Fibroblast of lung (primary cell): ENCODE data around the gene TPCN2. TPM values are rescaled to one million over a fixed set of nuclear protein-coding genes. Genes with fewer than 3 reads are reported as not detected.

Source experiments
- DNase-seq, 2 donors: peaks; one replicate each; pipeline versions ENCODE4 v3.0.0 to v3.0.0-alpha.2; 2010; ENCODE audit warnings: low read depth in 2 of 2
- H2AFZ ChIP-seq: 2 replicates; pipeline ENCODE4 v1.5.1; 2012; ENCODE audit warnings: low read length, control low read depth, inconsistent platforms
- H3K27ac ChIP-seq: 2 replicates; pipeline ENCODE4 v1.5.1; 2011; ENCODE audit warnings: low read length, control low read depth; ENCODE audit not compliant: insufficient read depth
- H3K27me3 ChIP-seq: 2 replicates; pipeline ENCODE4 v1.5.1; 2011; ENCODE audit warnings: mild to moderate bottlenecking, low read length; ENCODE audit not compliant: control insufficient read depth, insufficient read depth
- H3K36me3 ChIP-seq: 2 replicates; pipeline ENCODE4 v1.5.1; 2011; ENCODE audit warnings: low read length; ENCODE audit not compliant: control insufficient read depth, insufficient read depth
- H3K4me1 ChIP-seq: 2 replicates; pipeline ENCODE4 v1.5.1; 2011; ENCODE audit warnings: low read length; ENCODE audit not compliant: control insufficient read depth, insufficient read depth; ENCODE audit errors: extremely low read depth
- H3K4me2 ChIP-seq: 2 replicates; pipeline ENCODE4 v1.5.1; 2011; ENCODE audit warnings: low read length, control low read depth; ENCODE audit not compliant: insufficient read depth; ENCODE audit errors: extremely low read depth
- H3K4me3 ChIP-seq, 4 experiments: fragments of 200-600 bp in 1 of 4; sonication (generic) in 1 of 4; replicated peaks in 1 of 4; 2 replicates each; pipeline ENCODE4 v1.5.1; 2011 to 2016; ENCODE audit warnings: low read length in 4 of 4, low read depth in 3 of 4, mild to moderate bottlenecking in 3 of 4, control low read depth in 2 of 4, inconsistent platforms in 1 of 4, mixed read lengths in 1 of 4; ENCODE audit not compliant: insufficient read depth in 1 of 4; ENCODE audit errors: control extremely low read depth in 1 of 4
- H3K79me2 ChIP-seq: 2 replicates; pipeline ENCODE4 v1.5.1; 2012; ENCODE audit warnings: mild to moderate bottlenecking, low read length, inconsistent platforms; ENCODE audit not compliant: control insufficient read depth, insufficient read depth
- H3K9ac ChIP-seq: 2 replicates; pipeline ENCODE4 v1.5.1; 2011; ENCODE audit warnings: mild to moderate bottlenecking, low read length, control low read depth; ENCODE audit not compliant: insufficient read depth
- H3K9me3 ChIP-seq: 2 replicates; pipeline ENCODE4 v1.5.1; 2012; ENCODE audit warnings: low read depth, low read length; ENCODE audit not compliant: control insufficient read depth, insufficient read depth
- H4K20me1 ChIP-seq: 2 replicates; pipeline ENCODE4 v1.5.1; 2011; ENCODE audit warnings: low read length; ENCODE audit not compliant: control insufficient read depth, insufficient read depth; ENCODE audit errors: extremely low read depth
- EZH2 ChIP-seq: IDR thresholded peaks from 2 replicates; pipeline ENCODE4 v1.5.1; 2012; ENCODE audit warnings: low read length, control low read depth, mild to moderate bottlenecking; ENCODE audit errors: missing control alignments
- polyA plus RNA-seq, 2 donors: library from polyadenylated mRNA; depleted of rRNA in 1 of 2; stranded (reverse) in 1 of 2; unstranded in 1 of 2; fragments of >200 nt; gene quantifications; 2 replicates each; pipeline ENCODE4 v1.2.1, GENCODE V29; 2011 to 2012; ENCODE audit warnings: missing spikeins in 1 of 2
- total RNA-seq: library from RNA; depleted of rRNA; stranded (reverse); fragments of >200 nt; gene quantifications from 2 replicates; pipeline ENCODE4 v1.2.1, GENCODE V29; 2014
- TF ChIP-seq, protein P1 (sequence below), 2 donors: IDR thresholded peaks in 1 of 2; conservative IDR thresholded peaks in 1 of 2; 1 replicate in 1 of 2; 2 replicates in 1 of 2; pipeline ENCODE4 v1.5.1; 2011 to 2012; ENCODE audit warnings: low read length in 2 of 2, control low read depth in 1 of 2, inconsistent platforms in 1 of 2, low read depth in 1 of 2, mild to moderate bottlenecking in 1 of 2

The TPCN2 gene
- total and polyA plus RNA-seq, 2 donors (not counting 1 experiment from before 2014, with no cell fraction given): 9.7 to 11.7 TPM

- H3K9ac ChIP-seq: no peak overlapping the region
- no peaks in the 10 kb centered on the region for H3K36me3 ChIP-seq
- no peaks in the 10 kb centered on the region for H3K79me2 ChIP-seq
- H3K27ac ChIP-seq: no peak overlapping the region
- H3K4me3 ChIP-seq: no peak overlapping the region
- H2AFZ ChIP-seq: no peak overlapping the region
- no peaks in the 10 kb centered on the region for H4K20me1 ChIP-seq
- no peak for DNase-seq
- no peak overlapping the region for H3K4me2 ChIP-seq
- peaks cover 13% of the 10 kb centered on the region for H3K4me1 ChIP-seq
- no peaks in the 10 kb centered on the region for H3K9me3 ChIP-seq
- TF ChIP-seq EZH2: no peak
- no peaks in the 10 kb centered on the region for H3K27me3 ChIP-seq
Measured at GRCh38 chr11:69122326-69122629, 73.5 kb downstream of the TPCN2 start.

GRCh38 chr11:69122630-69123431, 74.1 kb downstream of the TPCN2 start:
- H3K27me3 ChIP-seq: peaks cover 2% of the 10 kb centered on the region
- H2AFZ ChIP-seq: no peak overlapping the region
- H3K4me2 ChIP-seq: peak overlapping the region; percentile 75
- H3K27ac ChIP-seq: no peak overlapping the region
- peak; percentile 58 to 84 for DNase-seq
- no peaks in the 10 kb centered on the region for H3K36me3 ChIP-seq
- TF ChIP-seq, protein P1, sequence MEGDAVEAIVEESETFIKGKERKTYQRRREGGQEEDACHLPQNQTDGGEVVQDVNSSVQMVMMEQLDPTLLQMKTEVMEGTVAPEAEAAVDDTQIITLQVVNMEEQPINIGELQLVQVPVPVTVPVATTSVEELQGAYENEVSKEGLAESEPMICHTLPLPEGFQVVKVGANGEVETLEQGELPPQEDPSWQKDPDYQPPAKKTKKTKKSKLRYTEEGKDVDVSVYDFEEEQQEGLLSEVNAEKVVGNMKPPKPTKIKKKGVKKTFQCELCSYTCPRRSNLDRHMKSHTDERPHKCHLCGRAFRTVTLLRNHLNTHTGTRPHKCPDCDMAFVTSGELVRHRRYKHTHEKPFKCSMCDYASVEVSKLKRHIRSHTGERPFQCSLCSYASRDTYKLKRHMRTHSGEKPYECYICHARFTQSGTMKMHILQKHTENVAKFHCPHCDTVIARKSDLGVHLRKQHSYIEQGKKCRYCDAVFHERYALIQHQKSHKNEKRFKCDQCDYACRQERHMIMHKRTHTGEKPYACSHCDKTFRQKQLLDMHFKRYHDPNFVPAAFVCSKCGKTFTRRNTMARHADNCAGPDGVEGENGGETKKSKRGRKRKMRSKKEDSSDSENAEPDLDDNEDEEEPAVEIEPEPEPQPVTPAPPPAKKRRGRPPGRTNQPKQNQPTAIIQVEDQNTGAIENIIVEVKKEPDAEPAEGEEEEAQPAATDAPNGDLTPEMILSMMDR (conservative IDR thresholded peaks at IDR 0.05 in 1 of 2, IDR thresholded peaks at IDR 0.05 in 1 of 2; ENCODE audit: low read depth in 1 of 2, low read length in 2 of 2): no peak
- no peak for TF ChIP-seq EZH2
- peak overlapping the region in 1 of 4 experiments; percentile 6 for H3K4me3 ChIP-seq
- no peaks in the 10 kb centered on the region for H3K9me3 ChIP-seq
- no peaks in the 10 kb centered on the region for H3K79me2 ChIP-seq
- H3K9ac ChIP-seq: no peak overlapping the region
- peaks cover 13% of the 10 kb centered on the region for H3K4me1 ChIP-seq
- H4K20me1 ChIP-seq: no peaks in the 10 kb centered on the region

- no peak overlapping the region for H3K9ac ChIP-seq
- no peak overlapping the region for H2AFZ ChIP-seq
- no peak for TF ChIP-seq EZH2
- TF ChIP-seq, protein P1 (conservative IDR thresholded peaks at IDR 0.05 in 1 of 2, IDR thresholded peaks at IDR 0.05 in 1 of 2; ENCODE audit: low read depth in 1 of 2, low read length in 2 of 2): no peak
- H3K27me3 ChIP-seq: peaks cover 2% of the 10 kb centered on the region
- H4K20me1 ChIP-seq: no peaks in the 10 kb centered on the region
- H3K4me2 ChIP-seq: peak overlapping the region; percentile 75
- no peak for DNase-seq
- peaks cover 13% of the 10 kb centered on the region for H3K4me1 ChIP-seq
- no peaks in the 10 kb centered on the region for H3K36me3 ChIP-seq
- H3K4me3 ChIP-seq: no peak overlapping the region
- no peaks in the 10 kb centered on the region for H3K79me2 ChIP-seq
- H3K9me3 ChIP-seq: no peaks in the 10 kb centered on the region
- H3K27ac ChIP-seq: no peak overlapping the region
Measured at GRCh38 chr11:69123593-69124545, 75.1 kb downstream of the TPCN2 start.
